Iris pigment epithelial cell (primary cell): Measurements from ENCODE around the gene AIFM3.

Experiments
- DNase-seq: peaks from one replicate; pipeline ENCODE4 v3.0.0-alpha.2; 2011; ENCODE audit warnings: low read depth

Gene AIFM3

GRCh38 chr22:21028277-21029251 lies 61.5 kb downstream of the AIFM3 start:
- no peak for DNase-seq

DNA sequence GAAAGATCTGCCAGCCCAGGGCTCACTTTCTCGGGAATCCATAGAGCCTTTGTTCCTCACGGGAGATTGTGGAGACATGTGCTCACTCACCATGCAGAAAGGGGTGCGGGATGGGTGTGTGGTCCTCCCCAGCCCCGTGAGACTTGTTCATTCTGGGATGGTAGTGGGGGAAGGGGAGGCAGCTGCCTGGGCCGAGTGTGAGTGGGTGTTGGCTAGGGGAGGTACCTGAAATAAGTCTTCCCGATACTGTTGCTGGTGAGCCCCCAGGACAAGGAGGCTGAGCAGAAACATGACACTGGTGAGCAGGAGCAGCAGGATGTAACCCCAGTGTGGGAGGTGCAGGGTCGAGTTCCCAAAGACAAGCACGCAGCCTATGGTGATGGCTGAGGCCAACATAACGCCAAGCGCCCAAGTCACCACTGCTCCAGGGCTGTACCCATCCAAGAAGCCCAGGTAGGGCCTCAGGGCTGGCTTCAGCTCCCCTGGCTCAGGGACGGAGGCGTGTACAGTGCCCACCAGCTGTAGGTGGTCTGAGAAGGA lies 62.5 kb downstream of the AIFM3 start:
- DNase-seq: no peak

DNA sequence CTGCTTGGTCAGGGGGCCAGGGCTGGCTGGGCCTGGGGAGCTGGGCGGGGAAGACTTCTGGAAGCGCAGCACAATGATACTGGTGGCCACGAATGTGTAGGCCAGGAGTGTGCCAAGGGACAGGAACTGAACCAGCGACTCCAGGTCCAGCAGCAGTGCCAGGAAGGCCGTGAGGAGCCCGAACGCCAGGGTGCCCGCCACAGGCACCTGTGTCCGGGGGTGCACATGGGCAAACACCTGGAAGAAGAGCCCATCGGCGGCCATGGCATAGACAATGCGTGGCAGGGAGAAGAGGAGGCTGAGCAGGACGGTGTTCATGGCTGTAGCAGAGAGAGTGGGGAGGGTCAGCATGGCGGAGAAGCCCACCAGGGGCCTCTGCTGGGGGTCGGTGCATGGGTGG lies 63.0 kb downstream of the AIFM3 start:
- no peak for DNase-seq
